LNCaP clone FGC (cell line): ENCODE measurements around the gene YTHDF2.
A peak's percentile ranks its signal among the peaks of the same experiment; 100 is the strongest.
"Not testable (repeated sequence)": the region's sequence is repeated elsewhere in the genome, so short reads cannot be mapped to it uniquely, and the experiment has no call there.

Experiments
- DNase-seq: peaks from one replicate; pipeline ENCODE4 v3.0.0-alpha.2; 2011; ENCODE audit warnings: low read depth
- H3K4me3 ChIP-seq: 2 replicates; pipeline ENCODE4 v1.5.1; 2011; ENCODE audit warnings: mild to moderate bottlenecking, low read depth, low read length, control low read depth
- TF ChIP-seq, protein P1 (sequence below): IDR thresholded peaks from 2 replicates; pipeline ENCODE4 v1.5.1; 2012; ENCODE audit warnings: mild to moderate bottlenecking; ENCODE audit not compliant: control insufficient read depth, insufficient read depth; ENCODE audit errors: extremely low read depth

Gene YTHDF2

DNA sequence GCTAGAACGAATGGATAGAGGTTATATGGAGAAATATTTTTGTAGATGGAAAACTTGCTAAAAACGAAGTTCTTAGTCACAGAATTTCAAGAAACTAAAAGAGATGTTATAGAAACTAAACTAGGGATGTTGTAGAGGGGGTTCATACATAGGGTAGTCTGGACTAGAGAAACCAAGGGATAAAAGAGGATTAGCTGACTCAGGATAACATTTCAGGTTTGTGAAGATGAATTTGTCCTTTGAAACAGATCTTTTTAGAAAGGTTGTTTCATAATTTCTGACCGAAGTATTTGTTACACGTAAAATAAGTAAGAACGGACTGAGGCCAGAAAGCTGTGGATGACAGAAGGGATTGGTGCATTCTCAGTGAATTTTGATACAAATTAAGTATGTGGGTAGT, 13.6 kb downstream of the YTHDF2 start:
- H3K4me3 ChIP-seq = no peak overlapping the region
- DNase-seq = no peak
- TF ChIP-seq, protein P1, sequence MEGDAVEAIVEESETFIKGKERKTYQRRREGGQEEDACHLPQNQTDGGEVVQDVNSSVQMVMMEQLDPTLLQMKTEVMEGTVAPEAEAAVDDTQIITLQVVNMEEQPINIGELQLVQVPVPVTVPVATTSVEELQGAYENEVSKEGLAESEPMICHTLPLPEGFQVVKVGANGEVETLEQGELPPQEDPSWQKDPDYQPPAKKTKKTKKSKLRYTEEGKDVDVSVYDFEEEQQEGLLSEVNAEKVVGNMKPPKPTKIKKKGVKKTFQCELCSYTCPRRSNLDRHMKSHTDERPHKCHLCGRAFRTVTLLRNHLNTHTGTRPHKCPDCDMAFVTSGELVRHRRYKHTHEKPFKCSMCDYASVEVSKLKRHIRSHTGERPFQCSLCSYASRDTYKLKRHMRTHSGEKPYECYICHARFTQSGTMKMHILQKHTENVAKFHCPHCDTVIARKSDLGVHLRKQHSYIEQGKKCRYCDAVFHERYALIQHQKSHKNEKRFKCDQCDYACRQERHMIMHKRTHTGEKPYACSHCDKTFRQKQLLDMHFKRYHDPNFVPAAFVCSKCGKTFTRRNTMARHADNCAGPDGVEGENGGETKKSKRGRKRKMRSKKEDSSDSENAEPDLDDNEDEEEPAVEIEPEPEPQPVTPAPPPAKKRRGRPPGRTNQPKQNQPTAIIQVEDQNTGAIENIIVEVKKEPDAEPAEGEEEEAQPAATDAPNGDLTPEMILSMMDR = no peak

DNA sequence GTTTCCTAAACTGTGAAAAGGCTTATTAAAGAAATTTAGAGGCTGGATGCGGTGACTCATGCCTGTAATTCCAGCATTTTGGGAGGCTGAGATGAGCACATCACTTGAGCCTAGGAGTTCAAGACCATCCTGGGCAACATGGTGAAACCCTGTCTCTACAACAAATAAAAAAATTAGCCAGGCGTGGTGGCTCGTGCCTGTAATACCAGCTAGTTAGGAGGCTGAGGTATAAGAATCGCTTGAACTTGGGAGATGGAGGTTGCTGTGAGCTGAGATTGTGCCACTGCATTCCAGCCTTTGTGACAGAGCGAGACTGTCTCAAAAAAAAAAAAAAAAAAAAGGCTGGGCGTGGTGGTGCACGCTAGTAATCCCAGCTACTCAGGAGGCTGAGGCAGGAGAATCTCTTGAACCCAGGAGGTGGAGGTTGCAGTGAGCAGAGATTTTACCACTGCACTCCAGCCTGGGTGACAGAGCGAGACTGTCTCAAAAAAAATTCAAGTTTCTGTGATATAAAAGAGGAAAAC, 14.1 kb downstream of the YTHDF2 start:
- H3K4me3 ChIP-seq, DNase-seq: not testable (repeated sequence)

DNA sequence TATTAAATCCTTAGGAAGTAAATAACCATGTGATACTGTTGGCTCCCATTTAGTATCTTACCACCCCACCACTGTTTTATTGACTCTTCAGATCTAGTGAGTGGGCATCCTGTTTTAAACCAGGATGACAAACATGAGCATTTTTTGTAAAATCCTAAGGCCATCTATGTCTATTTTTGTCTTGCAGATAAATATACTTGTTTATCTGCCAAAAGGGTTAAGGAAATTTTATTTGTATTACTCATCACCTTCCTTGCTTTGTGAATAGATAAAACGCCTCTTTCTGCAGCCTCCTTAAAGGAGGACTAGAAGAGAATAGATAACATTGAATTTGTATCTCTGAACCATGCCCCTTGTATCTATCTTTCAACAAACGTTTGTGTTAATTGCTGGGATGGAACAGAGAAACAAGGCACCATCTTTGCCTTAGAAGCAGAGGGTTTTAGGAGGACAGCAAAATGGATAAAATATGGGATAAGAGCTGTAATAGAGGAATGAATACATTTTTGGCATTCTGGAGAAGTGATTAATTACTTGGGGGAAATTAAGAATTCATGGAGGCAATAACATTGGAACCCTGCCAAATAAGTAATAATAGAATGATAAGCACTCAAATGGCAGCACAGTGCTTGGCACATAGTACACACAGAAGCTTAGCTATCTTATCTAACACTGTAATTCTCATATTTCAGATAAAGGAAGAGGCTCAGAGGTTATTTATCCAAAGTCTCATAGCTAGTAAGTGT, 14.7 kb downstream of the YTHDF2 start:
- TF ChIP-seq, protein P1 = no peak
- no peak overlapping the region for H3K4me3 ChIP-seq
- no peak for DNase-seq

DNA sequence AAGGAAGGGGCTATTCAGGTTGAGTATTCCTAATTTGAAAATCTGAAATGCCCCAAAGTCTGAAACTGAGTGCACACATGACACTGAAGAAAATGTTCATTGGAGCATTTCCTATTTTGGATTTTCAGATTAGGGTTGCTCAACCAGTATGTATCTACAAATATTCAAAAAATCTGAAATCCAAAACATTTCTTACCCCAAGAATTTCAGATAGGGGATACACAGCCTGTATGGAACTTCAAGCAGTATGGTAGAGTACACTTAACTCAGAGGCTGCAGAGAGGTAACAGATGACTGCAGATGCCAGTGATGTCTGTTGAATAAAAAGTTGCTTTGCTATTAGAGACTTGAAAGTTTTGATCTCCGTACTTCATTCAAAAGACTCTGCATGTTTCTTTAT, 19.0 kb downstream of the YTHDF2 start:
- TF ChIP-seq, protein P1 = no peak
- no peak overlapping the region for H3K4me3 ChIP-seq
- DNase-seq = no peak

DNA sequence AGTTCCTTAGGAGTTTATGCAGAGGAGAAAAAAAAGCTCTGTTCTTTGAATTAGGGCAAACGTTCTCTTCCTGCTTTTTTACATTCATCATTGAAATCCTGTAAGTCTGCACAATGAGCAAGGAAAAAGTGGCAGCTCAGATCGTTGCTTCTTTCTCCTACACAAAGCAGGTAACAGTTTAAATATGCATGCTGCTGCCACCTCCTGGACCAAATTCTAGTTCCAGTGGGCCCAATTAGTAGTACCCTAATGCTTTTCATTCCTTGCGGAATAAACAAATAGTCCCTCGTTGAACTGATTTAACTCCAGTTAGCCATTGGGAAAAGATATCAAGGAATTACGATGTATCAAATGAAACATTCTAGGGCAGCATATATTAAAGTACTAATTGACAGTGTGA, 20.1 kb downstream of the YTHDF2 start:
- TF ChIP-seq, protein P1 = peak; percentile 47
- no peak overlapping the region for H3K4me3 ChIP-seq
- no peak for DNase-seq

DNA sequence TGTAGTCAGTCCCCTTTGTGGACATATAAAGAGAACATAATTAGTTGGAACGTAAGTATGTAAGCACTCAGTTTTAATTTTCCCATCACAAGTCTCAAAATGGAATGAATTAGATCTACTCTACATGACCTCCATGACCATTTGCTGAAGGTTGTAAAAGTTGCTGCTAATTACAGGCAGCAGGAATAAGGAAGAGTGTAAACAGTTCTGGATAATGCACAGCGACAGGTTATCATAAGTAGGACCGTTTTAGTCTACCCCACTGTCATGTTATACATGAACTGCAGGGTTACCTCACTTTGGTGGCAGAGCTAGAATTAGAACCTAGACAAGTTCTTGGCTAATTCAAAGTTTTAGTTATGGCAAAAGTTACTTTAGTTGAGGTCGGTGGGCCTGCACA, 21.7 kb downstream of the YTHDF2 start:
- DNase-seq = no peak
- TF ChIP-seq, protein P1 = no peak
- H3K4me3 ChIP-seq = no peak overlapping the region

DNA sequence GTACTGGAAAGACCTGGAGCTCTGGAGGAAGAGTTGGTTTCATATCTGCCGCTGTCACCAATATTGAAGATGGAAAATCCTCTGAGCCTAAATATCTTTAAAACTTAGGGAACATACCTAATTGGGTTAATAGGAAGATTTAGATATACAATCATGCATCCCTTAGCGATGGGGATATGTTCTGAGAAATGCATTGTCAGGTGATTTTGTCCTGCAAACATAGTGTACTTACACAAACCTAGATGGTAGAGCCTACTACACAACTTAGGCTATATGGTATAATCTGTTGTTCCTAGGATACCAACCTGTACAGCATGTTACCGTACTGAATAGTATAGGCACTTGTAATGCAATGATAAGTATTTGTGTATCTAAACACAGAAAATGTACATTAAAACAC, 22.5 kb downstream of the YTHDF2 start:
- no peak for DNase-seq
- TF ChIP-seq, protein P1 = no peak
- H3K4me3 ChIP-seq = no peak overlapping the region
